Vagina (tissue), 2 donors: ENCODE measurements around the gene TMEM37. TPM values are rescaled to one million over a fixed set of nuclear protein-coding genes. Genes with fewer than 3 reads are reported as not detected.

Experiments
- DNase-seq, 2 donors: peaks; one replicate each; pipeline ENCODE4 v3.0.0-alpha.2; 2017; ENCODE audit errors: extremely low spot score in 2 of 2
- H3K27ac ChIP-seq: fragments of 200-600 bp; sonication (generic); one replicate; pipeline ENCODE4 v1.5.1; 2019
- H3K27me3 ChIP-seq: fragments of 200-600 bp; sonication (generic); one replicate; pipeline ENCODE4 v1.5.1; 2019
- H3K36me3 ChIP-seq, 2 donors: fragments of 200-600 bp; sonication (generic); one replicate each; pipeline ENCODE4 v1.5.1; 2017 to 2019
- H3K4me1 ChIP-seq: fragments of 200-600 bp; sonication (generic); one replicate; pipeline ENCODE4 v1.5.1; 2019
- H3K4me3 ChIP-seq, 2 donors: fragments of 200-600 bp; sonication (generic); 1 replicate in 1 of 2; 2 replicates in 1 of 2; pipeline ENCODE4 v1.5.1; 2016 to 2019
- H3K9me3 ChIP-seq: fragments of 200-600 bp; sonication (generic); one replicate; pipeline ENCODE4 v1.5.1; 2019
- CTCF ChIP-seq, 3 experiments: fragments of 450-650 bp in 2 of 3; fragments of 200-600 bp in 1 of 3; sonication (generic) in 1 of 3; IDR thresholded peaks; one replicate each; pipeline ENCODE4 v1.5.1; 2017 to 2019; ENCODE audit warnings: antibody characterized with exemption in 3 of 3, mild to moderate bottlenecking in 2 of 3, moderate library complexity in 2 of 3
- POLR2A ChIP-seq, 2 donors: fragments of 450-650 bp; IDR thresholded peaks; one replicate each; pipeline ENCODE4 v1.6.1; 2017; ENCODE audit warnings: antibody characterized with exemption in 2 of 2, mild to moderate bottlenecking in 2 of 2, moderate library complexity in 2 of 2
- POLR2AphosphoS5 ChIP-seq, 2 donors: sonication (generic); formaldehyde crosslinking; IDR thresholded peaks; one replicate each; pipeline ENCODE4 v1.9.0; 2017; ENCODE audit warnings: antibody characterized with exemption in 2 of 2, mild to moderate bottlenecking in 2 of 2, low read depth in 1 of 2; ENCODE audit not compliant: insufficient read depth in 1 of 2
- intact Hi-C: fragments of 100-400 bp; cut with DNase I; formaldehyde crosslinking; loops from one replicate; pipeline ENCODE4 v1.15.1; 2023
- total RNA-seq: library from RNA; depleted of rRNA; stranded (reverse); fragments of >200 nt; gene quantifications from one replicate; pipeline ENCODE4 v1.2.3, GENCODE V29; 2016

The TMEM37 gene
- total RNA-seq, 1 donor from 2014 or later, result 3.2 TPM

GRCh38 chr2:119442226-119442619, 10.6 kb downstream of the TMEM37 start:
- no peak for DNase-seq
- intact Hi-C loops, result no loop called here
- no peak for TF ChIP-seq CTCF (IDR thresholded peaks at IDR 0.05)
- TF ChIP-seq POLR2A (IDR thresholded peaks at IDR 0.05), result no peak
- TF ChIP-seq POLR2AphosphoS5 (IDR thresholded peaks at IDR 0.05; ENCODE audit: insufficient read depth in 1 of 2, low read depth in 1 of 2), result no peak
- H3K36me3 ChIP-seq, result no peaks in the 10 kb centered on the region
- H3K27ac ChIP-seq, result no peak overlapping the region
- H3K27me3 ChIP-seq, result no peaks in the 10 kb centered on the region
- no peaks in the 10 kb centered on the region for H3K4me1 ChIP-seq
- no peaks in the 10 kb centered on the region for H3K9me3 ChIP-seq
- H3K4me3 ChIP-seq, result no peak overlapping the region

- Histone ChIP-seq H3K9me3 (no peaks in the 10 kb centered on the region), H3K4me3 (no peak overlapping the region), H3K27me3 (no peaks in the 10 kb centered on the region), H3K27ac (no peak overlapping the region), H3K4me1 (no peaks in the 10 kb centered on the region), H3K36me3 (no peaks in the 10 kb centered on the region)
- TF ChIP-seq POLR2A (IDR thresholded peaks at IDR 0.05), result no peak
- TF ChIP-seq CTCF (IDR thresholded peaks at IDR 0.05), result no peak
- no peak for TF ChIP-seq POLR2AphosphoS5 (IDR thresholded peaks at IDR 0.05; ENCODE audit: insufficient read depth in 1 of 2, low read depth in 1 of 2)
- no peak for DNase-seq
- intact Hi-C loops, result no loop called here
These were observed 11.2 kb downstream of the TMEM37 start for GRCh38 chr2:119442850-119443249.

GRCh38 chr2:119446037-119446436, 14.4 kb downstream of the TMEM37 start:
- no peak for DNase-seq
- H3K36me3 ChIP-seq, result no peaks in the 10 kb centered on the region
- H3K27ac ChIP-seq, result no peak overlapping the region
- H3K4me1 ChIP-seq, result no peaks in the 10 kb centered on the region
- TF ChIP-seq POLR2AphosphoS5 (IDR thresholded peaks at IDR 0.05; ENCODE audit: insufficient read depth in 1 of 2, low read depth in 1 of 2), result no peak
- no peak for TF ChIP-seq CTCF (IDR thresholded peaks at IDR 0.05)
- no peak for TF ChIP-seq POLR2A (IDR thresholded peaks at IDR 0.05)
- no peak overlapping the region for H3K4me3 ChIP-seq
- H3K27me3 ChIP-seq, result no peaks in the 10 kb centered on the region
- intact Hi-C loops, result no loop called here
- H3K9me3 ChIP-seq, result no peaks in the 10 kb centered on the region

- no peaks in the 10 kb centered on the region for H3K9me3 ChIP-seq
- no peaks in the 10 kb centered on the region for H3K36me3 ChIP-seq
- no peak overlapping the region for H3K27ac ChIP-seq
- intact Hi-C loops, result no loop called here
- no peak overlapping the region for H3K4me3 ChIP-seq
- H3K4me1 ChIP-seq, result no peaks in the 10 kb centered on the region
- DNase-seq, result no peak
- TF ChIP-seq POLR2A (IDR thresholded peaks at IDR 0.05), result no peak
- TF ChIP-seq CTCF (IDR thresholded peaks at IDR 0.05), result no peak
- no peaks in the 10 kb centered on the region for H3K27me3 ChIP-seq
These were observed 16.9 kb downstream of the TMEM37 start for GRCh38 chr2:119448427-119449141.

- intact Hi-C loops, result no loop called here
- H3K27ac ChIP-seq, result no peak overlapping the region
- no peak for DNase-seq
- H3K4me1 ChIP-seq, result no peaks in the 10 kb centered on the region
- TF ChIP-seq CTCF (IDR thresholded peaks at IDR 0.05) (no peak), POLR2A (IDR thresholded peaks at IDR 0.05) (no peak), POLR2AphosphoS5 (IDR thresholded peaks at IDR 0.05; ENCODE audit: insufficient read depth in 1 of 2, low read depth in 1 of 2) (no peak)
- H3K27me3 ChIP-seq, result no peaks in the 10 kb centered on the region
- H3K4me3 ChIP-seq, result no peak overlapping the region
- no peaks in the 10 kb centered on the region for H3K9me3 ChIP-seq
- no peaks in the 10 kb centered on the region for H3K36me3 ChIP-seq
These were observed 17.9 kb downstream of the TMEM37 start for GRCh38 chr2:119449521-119449920.
